ENCODE results near the gene ZNRF4.

The ZNRF4 gene

GRCh38 chr19:5481957-5482356 lies 26.7 kb downstream of the ZNRF4 start:
- ChIA-PET CTCF (interaction anchor here (0.9 kb wide), 1 partner anchor 111 kb away, joined by 4 read pairs; no protein-coding TSS in a partner anchor), POLR2A (no interaction called here)
- H3K4me1 ChIP-seq (ENCODE audit: control insufficient read depth, insufficient read depth, low read length), result no peaks in the 10 kb centered on the region
- peak; percentile 56 for TF ChIP-seq SETDB1 (IDR thresholded peaks at IDR 0.05; ENCODE audit: insufficient read length, low read length)
- no peak for TF ChIP-seq ZSCAN18 (tag by site-specific recombination; IDR thresholded peaks at IDR 0.05)
- no peaks in the 10 kb centered on the region for H3K9me3 ChIP-seq (ENCODE audit: control insufficient read depth, insufficient read depth, low read depth, low read length)
- no peak overlapping the region for H3K4me3 ChIP-seq (ENCODE audit: low read depth, low read length)
- no peak overlapping the region for H3K27ac ChIP-seq (ENCODE audit: extremely low read depth, low read depth, low read length)
- no peaks in the 10 kb centered on the region for H3K36me3 ChIP-seq (ENCODE audit: control insufficient read depth in 2 of 2, insufficient read depth in 1 of 2, low read length in 2 of 2)

DNA sequence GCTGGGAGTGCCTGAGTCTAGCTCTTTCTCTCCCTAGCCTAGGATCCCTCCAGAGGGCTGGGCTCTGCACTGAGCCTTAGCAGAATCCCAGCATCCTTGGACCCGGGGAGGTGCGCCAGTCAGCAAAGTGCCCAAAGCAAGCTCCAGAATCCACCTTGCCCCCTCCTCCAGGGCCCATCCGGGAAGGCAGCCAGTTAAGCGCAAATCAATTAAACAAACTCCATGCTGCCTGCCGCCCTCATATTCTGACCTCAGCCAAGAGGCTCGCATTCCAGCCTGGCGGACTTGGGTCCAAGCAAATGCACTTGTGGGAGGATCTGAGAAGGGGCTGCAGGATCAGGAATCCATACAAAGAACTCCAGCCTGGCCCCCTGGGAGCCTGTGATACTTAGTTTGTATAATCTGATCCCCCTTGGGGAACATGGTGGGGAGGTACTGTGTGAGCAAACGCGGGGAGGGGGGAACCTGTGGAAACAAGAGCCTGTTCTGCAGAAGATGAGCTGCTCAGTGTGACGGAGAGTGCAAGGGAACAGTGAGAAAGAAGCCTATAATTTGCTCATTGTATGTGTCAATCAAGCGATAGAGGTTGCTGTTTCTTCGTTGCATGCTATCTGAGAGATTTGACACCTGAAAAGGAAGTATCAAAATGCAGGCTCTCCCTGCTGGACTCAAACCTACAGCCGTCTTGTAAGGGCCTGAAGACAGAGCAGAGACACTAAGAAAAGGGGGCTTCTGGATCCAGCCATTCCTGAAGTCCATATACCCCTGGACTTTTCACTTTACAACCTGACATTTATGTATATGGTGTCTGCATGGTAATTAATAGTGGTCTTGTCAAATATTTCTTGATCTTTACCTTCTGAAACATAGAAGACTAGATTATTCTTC lies 29.4 kb downstream of the ZNRF4 start:
- Histone ChIP-seq H3K36me3 (ENCODE audit: control insufficient read depth in 2 of 2, insufficient read depth in 1 of 2, low read length in 2 of 2) (no peaks in the 10 kb centered on the region), H3K4me3 (ENCODE audit: low read depth, low read length) (no peak overlapping the region), H3K4me1 (ENCODE audit: control insufficient read depth, insufficient read depth, low read length) (no peaks in the 10 kb centered on the region), H3K27ac (ENCODE audit: extremely low read depth, low read depth, low read length) (no peak overlapping the region), H3K9me3 (ENCODE audit: control insufficient read depth, insufficient read depth, low read depth, low read length) (no peaks in the 10 kb centered on the region)
- ChIA-PET POLR2A (interaction anchor here (0.5 kb wide), 1 partner anchor 63 kb away, joined by 4 read pairs; no protein-coding TSS in a partner anchor), CTCF (interaction anchor here (0.6 to 1.7 kb wide), 3 partner anchors 19 to 568 kb away, joined by 3 to 7 read pairs (median 4); no protein-coding TSS in a partner anchor)
- TF ChIP-seq ZNF510 (tag by site-specific recombination; IDR thresholded peaks at IDR 0.05; ENCODE audit: insufficient replicate concordance), result no peak
- no peak for TF ChIP-seq KLF16 (tag by site-specific recombination; IDR thresholded peaks at IDR 0.05)
- TF ChIP-seq BCL11A (tag by site-specific recombination; IDR thresholded peaks at IDR 0.05; ENCODE audit: low read depth), result no peak
- TF ChIP-seq, protein P1, sequence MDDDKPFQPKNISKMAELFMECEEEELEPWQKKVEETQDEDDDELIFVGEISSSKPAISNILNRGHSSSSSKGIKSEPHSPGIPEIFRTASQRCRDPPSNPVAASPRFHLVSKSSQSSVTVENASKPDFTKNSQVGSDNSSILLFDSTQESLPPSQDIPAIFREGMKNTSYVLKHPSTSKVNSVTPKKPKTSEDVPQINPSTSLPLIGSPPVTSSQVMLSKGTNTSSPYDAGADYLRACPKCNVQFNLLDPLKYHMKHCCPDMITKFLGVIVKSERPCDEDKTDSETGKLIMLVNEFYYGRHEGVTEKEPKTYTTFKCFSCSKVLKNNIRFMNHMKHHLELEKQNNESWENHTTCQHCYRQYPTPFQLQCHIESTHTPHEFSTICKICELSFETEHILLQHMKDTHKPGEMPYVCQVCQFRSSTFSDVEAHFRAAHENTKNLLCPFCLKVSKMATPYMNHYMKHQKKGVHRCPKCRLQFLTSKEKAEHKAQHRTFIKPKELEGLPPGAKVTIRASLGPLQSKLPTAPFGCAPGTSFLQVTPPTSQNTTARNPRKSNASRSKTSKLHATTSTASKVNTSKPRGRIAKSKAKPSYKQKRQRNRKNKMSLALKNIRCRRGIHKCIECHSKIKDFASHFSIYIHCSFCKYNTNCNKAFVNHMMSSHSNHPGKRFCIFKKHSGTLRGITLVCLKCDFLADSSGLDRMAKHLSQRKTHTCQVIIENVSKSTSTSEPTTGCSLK (tag by site-specific recombination; IDR thresholded peaks at IDR 0.05), result no peak
- peak; percentile 84 for TF ChIP-seq SP7 (tag by site-specific recombination; IDR thresholded peaks at IDR 0.05)
- TF ChIP-seq ZNF175 (tag by site-specific recombination; IDR thresholded peaks at IDR 0.05), result no peak
- no peak for TF ChIP-seq ZNF701 (tag by site-specific recombination; IDR thresholded peaks at IDR 0.05)
- no peak for TF ChIP-seq ZNF624 (tag by site-specific recombination; IDR thresholded peaks at IDR 0.05)
- TF ChIP-seq ZNF433 (tag by site-specific recombination; IDR thresholded peaks at IDR 0.05; ENCODE audit: low read depth), result no peak
- TF ChIP-seq ZNF639 (tag by site-specific recombination; IDR thresholded peaks at IDR 0.05), result no peak
- no peak for TF ChIP-seq GLI4 (tag by site-specific recombination; IDR thresholded peaks at IDR 0.05)
- TF ChIP-seq ATF2 (tag by site-specific recombination; IDR thresholded peaks at IDR 0.05; ENCODE audit: low read depth), result no peak
- TF ChIP-seq ZNF354C (tag by site-specific recombination; IDR thresholded peaks at IDR 0.05; ENCODE audit: borderline replicate concordance, low read depth), result no peak
- TF ChIP-seq, protein P2, sequence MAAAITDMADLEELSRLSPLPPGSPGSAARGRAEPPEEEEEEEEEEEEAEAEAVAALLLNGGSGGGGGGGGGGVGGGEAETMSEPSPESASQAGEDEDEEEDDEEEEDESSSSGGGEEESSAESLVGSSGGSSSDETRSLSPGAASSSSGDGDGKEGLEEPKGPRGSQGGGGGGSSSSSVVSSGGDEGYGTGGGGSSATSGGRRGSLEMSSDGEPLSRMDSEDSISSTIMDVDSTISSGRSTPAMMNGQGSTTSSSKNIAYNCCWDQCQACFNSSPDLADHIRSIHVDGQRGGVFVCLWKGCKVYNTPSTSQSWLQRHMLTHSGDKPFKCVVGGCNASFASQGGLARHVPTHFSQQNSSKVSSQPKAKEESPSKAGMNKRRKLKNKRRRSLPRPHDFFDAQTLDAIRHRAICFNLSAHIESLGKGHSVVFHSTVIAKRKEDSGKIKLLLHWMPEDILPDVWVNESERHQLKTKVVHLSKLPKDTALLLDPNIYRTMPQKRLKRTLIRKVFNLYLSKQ (tag by site-specific recombination; IDR thresholded peaks at IDR 0.05; ENCODE audit: borderline replicate concordance), result no peak
- no peak for TF ChIP-seq ZNF18 (tag by site-specific recombination; IDR thresholded peaks at IDR 0.05)
- no peak for TF ChIP-seq ZNF37A (tag by site-specific recombination; IDR thresholded peaks at IDR 0.05)
- TF ChIP-seq, protein P3, sequence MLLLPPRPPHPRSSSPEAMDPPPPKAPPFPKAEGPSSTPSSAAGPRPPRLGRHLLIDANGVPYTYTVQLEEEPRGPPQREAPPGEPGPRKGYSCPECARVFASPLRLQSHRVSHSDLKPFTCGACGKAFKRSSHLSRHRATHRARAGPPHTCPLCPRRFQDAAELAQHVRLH (tag by site-specific recombination; IDR thresholded peaks at IDR 0.05), result no peak
- TF ChIP-seq, protein P4, sequence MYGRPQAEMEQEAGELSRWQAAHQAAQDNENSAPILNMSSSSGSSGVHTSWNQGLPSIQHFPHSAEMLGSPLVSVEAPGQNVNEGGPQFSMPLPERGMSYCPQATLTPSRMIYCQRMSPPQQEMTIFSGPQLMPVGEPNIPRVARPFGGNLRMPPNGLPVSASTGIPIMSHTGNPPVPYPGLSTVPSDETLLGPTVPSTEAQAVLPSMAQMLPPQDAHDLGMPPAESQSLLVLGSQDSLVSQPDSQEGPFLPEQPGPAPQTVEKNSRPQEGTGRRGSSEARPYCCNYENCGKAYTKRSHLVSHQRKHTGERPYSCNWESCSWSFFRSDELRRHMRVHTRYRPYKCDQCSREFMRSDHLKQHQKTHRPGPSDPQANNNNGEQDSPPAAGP (tag by site-specific recombination; IDR thresholded peaks at IDR 0.05), result no peak
- no peak for TF ChIP-seq ZNF777 (tag by site-specific recombination; IDR thresholded peaks at IDR 0.05; ENCODE audit: borderline replicate concordance)

Data from HEK293 (cell line).